ENCODE measurements around the gene ADAMTS14.

DNA sequence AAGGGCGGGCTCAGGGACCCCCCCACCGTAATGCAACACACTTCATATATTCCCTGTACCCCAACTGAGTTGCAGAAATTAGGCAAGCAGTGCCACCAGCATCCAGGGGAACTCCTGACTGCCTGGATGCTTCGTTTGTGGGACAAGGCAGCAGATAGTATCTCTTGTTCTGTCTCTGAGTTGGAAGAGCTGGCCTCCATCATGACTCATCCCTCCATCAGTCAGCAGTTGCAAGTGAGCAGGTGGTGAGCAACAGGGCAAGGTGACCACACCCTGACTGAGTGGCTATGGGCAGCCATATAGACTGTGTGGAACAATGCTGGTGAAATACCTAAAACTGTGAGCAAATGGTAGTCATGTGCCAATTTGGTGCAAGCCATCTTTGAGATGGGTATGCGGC lies 22.8 kb upstream of the ADAMTS14 start:
- TF ChIP-seq, protein P1, sequence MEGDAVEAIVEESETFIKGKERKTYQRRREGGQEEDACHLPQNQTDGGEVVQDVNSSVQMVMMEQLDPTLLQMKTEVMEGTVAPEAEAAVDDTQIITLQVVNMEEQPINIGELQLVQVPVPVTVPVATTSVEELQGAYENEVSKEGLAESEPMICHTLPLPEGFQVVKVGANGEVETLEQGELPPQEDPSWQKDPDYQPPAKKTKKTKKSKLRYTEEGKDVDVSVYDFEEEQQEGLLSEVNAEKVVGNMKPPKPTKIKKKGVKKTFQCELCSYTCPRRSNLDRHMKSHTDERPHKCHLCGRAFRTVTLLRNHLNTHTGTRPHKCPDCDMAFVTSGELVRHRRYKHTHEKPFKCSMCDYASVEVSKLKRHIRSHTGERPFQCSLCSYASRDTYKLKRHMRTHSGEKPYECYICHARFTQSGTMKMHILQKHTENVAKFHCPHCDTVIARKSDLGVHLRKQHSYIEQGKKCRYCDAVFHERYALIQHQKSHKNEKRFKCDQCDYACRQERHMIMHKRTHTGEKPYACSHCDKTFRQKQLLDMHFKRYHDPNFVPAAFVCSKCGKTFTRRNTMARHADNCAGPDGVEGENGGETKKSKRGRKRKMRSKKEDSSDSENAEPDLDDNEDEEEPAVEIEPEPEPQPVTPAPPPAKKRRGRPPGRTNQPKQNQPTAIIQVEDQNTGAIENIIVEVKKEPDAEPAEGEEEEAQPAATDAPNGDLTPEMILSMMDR (optimal IDR thresholded peaks at IDR 0.05 in 1 of 3, IDR thresholded peaks at IDR 0.05 in 1 of 3, conservative IDR thresholded peaks at IDR 0.05 in 1 of 3; ENCODE audit: extremely low read depth in 1 of 3, insufficient read depth in 2 of 3, low read length in 3 of 3) = no peak
- no peak for TF ChIP-seq EZH2 (IDR thresholded peaks at IDR 0.05; ENCODE audit: low read length)
